Common myeloid progenitor, CD34-positive (primary cell): ENCODE data around the gene KLHDC4.

Experiments used
- CTCF ChIA-PET: fragments of 350-600 bp; sonication (Branson Sonifier 250); formaldehyde crosslinking; loops from one replicate; lab custom pipeline; 2021; ENCODE audit warnings: antibody characterized with exemption; lab: Charles Lee
- POLR2A ChIA-PET: fragments of 350-600 bp; sonication (Branson Sonifier 250); formaldehyde crosslinking; loops from one replicate; lab custom pipeline; 2021; ENCODE audit warnings: antibody characterized with exemption; lab: Charles Lee
- DNase-seq, 3 donors: peaks; one replicate each; pipeline versions ENCODE4 v3.0.0 to v3.0.0-alpha.2; 2013
- H3K27ac ChIP-seq, 2 experiments: 1 replicate in 1 of 2; 2 replicates in 1 of 2; pipeline ENCODE4 v1.7.0; 2013; ENCODE audit warnings: inconsistent platforms in 2 of 2, low read length in 2 of 2, mild to moderate bottlenecking in 2 of 2, low read depth in 1 of 2, moderate library complexity in 1 of 2; ENCODE audit not compliant: severe bottlenecking in 2 of 2, insufficient read depth in 1 of 2, poor library complexity in 1 of 2
- H3K27me3 ChIP-seq, 5 experiments: replicated peaks in 2 of 5; 1 replicate in 3 of 5; 2 replicates in 2 of 5; pipeline versions ENCODE4 v1.6.1 to v1.7.0; 2013; ENCODE audit warnings: low read length in 4 of 5, mild to moderate bottlenecking in 2 of 5, moderate library complexity in 2 of 5, inconsistent platforms in 1 of 5; ENCODE audit not compliant: insufficient read depth in 5 of 5, control insufficient read depth in 4 of 5
- H3K36me3 ChIP-seq, 4 experiments: 1 replicate in 2 of 4; 2 replicates in 2 of 4; pipeline versions ENCODE4 v1.6.1 to v1.7.0; 2013; ENCODE audit warnings: low read length in 3 of 4, control low read depth in 1 of 4, mild to moderate bottlenecking in 1 of 4; ENCODE audit not compliant: control insufficient read depth in 4 of 4, insufficient read depth in 4 of 4
- H3K4me1 ChIP-seq, 4 experiments: 1 replicate in 3 of 4; 2 replicates in 1 of 4; pipeline versions ENCODE4 v1.6.1 to v1.7.1; 2013; ENCODE audit warnings: low read length in 3 of 4, mild to moderate bottlenecking in 3 of 4, control low read depth in 1 of 4, inconsistent platforms in 1 of 4, moderate library complexity in 1 of 4; ENCODE audit not compliant: control insufficient read depth in 4 of 4, insufficient read depth in 4 of 4; ENCODE audit errors: control extremely low read depth in 1 of 4
- H3K4me3 ChIP-seq, 7 experiments: 1 replicate in 4 of 7; 2 replicates in 3 of 7; pipeline versions ENCODE4 v1.5.1 to v1.7.0; 2013; ENCODE audit warnings: mild to moderate bottlenecking in 7 of 7, low read length in 6 of 7, moderate library complexity in 6 of 7, inconsistent platforms in 2 of 7, low read depth in 2 of 7, control low read depth in 1 of 7; ENCODE audit not compliant: insufficient read depth in 4 of 7, control insufficient read depth in 1 of 7; ENCODE audit errors: extremely low read depth in 1 of 7
- H3K9me3 ChIP-seq, 5 experiments: 1 replicate in 4 of 5; 2 replicates in 1 of 5; pipeline versions ENCODE4 v1.6.1 to v1.7.1; 2013; ENCODE audit warnings: low read length in 4 of 5, mild to moderate bottlenecking in 2 of 5, inconsistent platforms in 1 of 5, low read depth in 1 of 5, moderate library complexity in 1 of 5; ENCODE audit not compliant: control insufficient read depth in 4 of 5, insufficient read depth in 2 of 5; ENCODE audit errors: control extremely low read depth in 1 of 5
- WGBS: methylation state at CpG from one replicate; pipeline ENCODE4 v1.1.5; 2013; ENCODE audit not compliant: insufficient coverage; 5-methylcytosine and 5-hydroxymethylcytosine counted together

Gene KLHDC4

DNA sequence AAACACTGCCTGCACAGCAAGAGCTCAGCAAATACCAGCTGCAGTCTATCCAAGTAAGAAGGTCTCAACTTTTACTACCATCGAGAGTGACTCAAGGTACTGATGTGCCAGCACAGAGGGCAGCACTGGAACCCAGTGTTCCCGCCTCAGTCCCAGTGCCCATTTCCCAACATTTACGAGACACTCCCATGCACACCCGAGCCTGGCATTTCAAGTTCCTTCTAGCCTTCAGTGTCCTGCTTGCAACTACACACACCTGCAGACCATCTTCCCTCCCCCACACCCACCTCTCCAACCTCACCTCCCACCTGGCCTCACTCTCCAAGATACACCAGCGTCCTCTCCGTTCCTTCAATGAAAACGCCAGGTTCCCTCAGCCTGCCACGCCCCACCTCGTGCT lies 3.2 kb downstream of the KLHDC4 start:
- peaks cover 4 to 21% (median 15%) of the 10 kb centered on the region in 4 experiments for H3K4me1 ChIP-seq
- POLR2A ChIA-PET, result no interaction called here
- H3K27ac ChIP-seq, result no peak overlapping the region
- H3K27me3 ChIP-seq, result no peaks in the 10 kb centered on the region
- CTCF ChIA-PET, result interaction anchor here (1.2 kb wide), 1 partner anchor 28 kb away, joined by 3 read pairs; no protein-coding TSS in a partner anchor
- H3K9me3 ChIP-seq, result no peaks in the 10 kb centered on the region
- peaks cover 4 to 49% (median 32%) of the 10 kb centered on the region in 4 experiments for H3K36me3 ChIP-seq
- 100% methylated on average over 5 of the region's 9 CpGs for WGBS
- no peak for DNase-seq
- H3K4me3 ChIP-seq, result no peak overlapping the region

DNA sequence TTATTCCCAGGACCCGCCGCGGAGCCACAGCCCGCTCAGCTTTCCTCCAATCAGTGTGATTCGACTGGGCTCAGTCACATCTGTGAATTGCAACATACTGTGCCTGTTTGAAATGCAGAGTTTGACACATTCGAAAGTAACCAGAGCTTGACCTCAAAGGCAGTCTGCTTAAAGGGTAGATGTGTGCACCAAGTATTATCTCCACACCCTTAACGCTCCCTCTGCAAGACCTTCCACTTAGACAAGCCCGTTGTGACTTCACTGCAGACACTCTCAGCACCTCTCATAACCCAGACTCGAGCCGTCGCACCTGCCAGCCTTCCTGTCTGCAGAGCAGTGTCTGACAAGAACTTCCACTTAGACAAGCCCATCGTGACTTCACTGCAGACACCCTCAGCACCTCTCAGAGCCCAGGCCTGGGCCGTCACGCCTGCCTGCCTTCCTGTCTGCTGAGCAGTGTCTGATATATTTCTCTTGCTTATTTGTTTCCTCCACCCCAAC lies 3.7 kb downstream of the KLHDC4 start:
- CTCF ChIA-PET, result interaction anchor here (1.2 kb wide), 1 partner anchor 28 kb away, joined by 3 read pairs; no protein-coding TSS in a partner anchor
- 98% methylated on average over 12 of the region's 14 CpGs for WGBS
- H3K4me1 ChIP-seq, result peaks cover 4 to 21% (median 15%) of the 10 kb centered on the region in 4 experiments
- POLR2A ChIA-PET, result no interaction called here
- H3K27me3 ChIP-seq, result no peaks in the 10 kb centered on the region
- H3K9me3 ChIP-seq, result no peaks in the 10 kb centered on the region
- no peak overlapping the region for H3K27ac ChIP-seq
- DNase-seq, result no peak
- peaks cover 4 to 49% (median 34%) of the 10 kb centered on the region in 4 experiments for H3K36me3 ChIP-seq
- no peak overlapping the region for H3K4me3 ChIP-seq

DNA sequence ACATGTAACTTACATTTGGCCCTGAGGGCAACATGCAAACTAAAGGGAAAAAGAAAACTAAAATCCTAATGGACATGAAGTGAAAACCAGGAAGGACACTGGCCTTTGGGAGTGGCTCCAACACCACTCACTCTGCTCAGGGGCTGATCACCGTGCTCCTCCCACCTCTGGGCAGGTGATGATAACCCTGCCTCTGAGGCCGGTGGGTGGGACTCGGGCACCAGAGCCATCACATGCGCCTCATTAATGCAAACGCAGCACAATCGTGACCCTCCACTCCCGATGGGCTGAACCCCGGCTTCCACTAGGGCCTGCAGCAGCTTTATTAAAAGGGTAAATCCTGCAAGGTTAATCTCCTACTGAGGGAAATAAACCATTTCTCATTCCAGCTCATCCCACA lies 4.7 kb downstream of the KLHDC4 start:
- CTCF ChIA-PET, result no interaction called here
- POLR2A ChIA-PET, result no interaction called here

GRCh38 chr16:87757841-87758426 lies 7.9 kb downstream of the KLHDC4 start:
- no peaks in the 10 kb centered on the region for H3K27me3 ChIP-seq
- no peak overlapping the region for H3K4me3 ChIP-seq
- peaks cover 12 to 75% (median 56%) of the 10 kb centered on the region in 4 experiments for H3K36me3 ChIP-seq
- DNase-seq, result no peak
- POLR2A ChIA-PET, result no interaction called here
- no peaks in the 10 kb centered on the region for H3K9me3 ChIP-seq
- no peaks in the 10 kb centered on the region for H3K4me1 ChIP-seq
- WGBS, result 100% methylated on average over 5 of the region's 8 CpGs
- CTCF ChIA-PET, result no interaction called here
- no peak overlapping the region for H3K27ac ChIP-seq

More for the DNA sequence above, 4.7 kb downstream of the KLHDC4 start:
- WGBS, result 98% methylated on average over 8 of the region's 8 CpGs
- Histone ChIP-seq H3K9me3 (no peaks in the 10 kb centered on the region), H3K4me3 (no peak overlapping the region), H3K27me3 (no peaks in the 10 kb centered on the region), H3K4me1 (peaks cover 4 to 17% (median 10%) of the 10 kb centered on the region in 4 experiments), H3K27ac (no peak overlapping the region), H3K36me3 (peaks cover 5 to 58% (median 39%) of the 10 kb centered on the region in 4 experiments)
- no peak for DNase-seq

- DNase-seq, result no peak
- Histone ChIP-seq H3K36me3 (peaks cover 12 to 70% (median 56%) of the 10 kb centered on the region in 4 experiments), H3K4me3 (no peak overlapping the region), H3K4me1 (no peaks in the 10 kb centered on the region), H3K27ac (no peak overlapping the region), H3K27me3 (no peaks in the 10 kb centered on the region), H3K9me3 (no peaks in the 10 kb centered on the region)
- ChIA-PET CTCF (interaction anchor here (0.9 kb wide), 1 partner anchor 40 kb away, joined by 3 read pairs; no protein-coding TSS in a partner anchor), POLR2A (no interaction called here)
- 89% methylated on average over 11 of the region's 11 CpGs for WGBS
Observed at GRCh38 chr16:87754535-87754934, 11.3 kb downstream of the KLHDC4 start.

- H3K4me1 ChIP-seq, result no peaks in the 10 kb centered on the region
- peaks cover 6 to 67% (median 55%) of the 10 kb centered on the region in 4 experiments for H3K36me3 ChIP-seq
- no peaks in the 10 kb centered on the region for H3K9me3 ChIP-seq
- H3K27ac ChIP-seq, result no peak overlapping the region
- 91% methylated on average over 18 of the region's 22 CpGs for WGBS
- ChIA-PET POLR2A (no interaction called here), CTCF (interaction anchor here (1.0 kb wide), 1 partner anchor 124 kb away, joined by 3 read pairs; no protein-coding TSS in a partner anchor)
- no peak overlapping the region for H3K4me3 ChIP-seq
- no peak for DNase-seq
- no peaks in the 10 kb centered on the region for H3K27me3 ChIP-seq
Observed at GRCh38 chr16:87747626-87748414, 18.0 kb downstream of the KLHDC4 start.

DNA sequence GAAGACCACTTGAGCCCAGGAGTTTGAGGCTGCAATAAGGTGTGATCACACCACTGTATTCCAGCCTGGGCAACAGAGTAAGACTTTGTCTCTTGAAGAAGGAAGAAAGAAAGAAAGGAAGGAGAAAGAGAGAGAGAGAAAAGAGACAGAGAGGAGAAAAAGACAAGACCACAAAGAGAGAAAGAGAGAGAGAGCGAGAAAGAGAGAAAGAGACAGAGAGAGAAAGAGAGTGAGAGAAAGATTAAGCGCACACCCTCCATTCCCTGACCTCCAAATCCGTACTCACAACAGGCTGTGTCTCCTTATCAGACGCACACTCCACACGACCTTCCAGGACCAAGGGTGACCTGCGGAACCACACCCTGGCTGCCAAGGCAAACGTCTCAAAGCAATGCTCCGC lies 19.6 kb downstream of the KLHDC4 start:
- no peaks in the 10 kb centered on the region for H3K27me3 ChIP-seq
- 100% methylated on average over 8 of the region's 8 CpGs for WGBS
- CTCF ChIA-PET, result no interaction called here
- POLR2A ChIA-PET, result no interaction called here
- DNase-seq, result no peak
- no peak overlapping the region for H3K27ac ChIP-seq
- no peak overlapping the region for H3K4me3 ChIP-seq
- peaks cover 7 to 78% (median 62%) of the 10 kb centered on the region in 4 experiments for H3K36me3 ChIP-seq
- no peaks in the 10 kb centered on the region for H3K9me3 ChIP-seq
- H3K4me1 ChIP-seq, result no peaks in the 10 kb centered on the region
